ENCODE results near the gene HMGXB3. TPM values are rescaled to one million over a fixed set of nuclear protein-coding genes. Genes with fewer than 3 reads are reported as not detected.

The HMGXB3 gene, protein sequence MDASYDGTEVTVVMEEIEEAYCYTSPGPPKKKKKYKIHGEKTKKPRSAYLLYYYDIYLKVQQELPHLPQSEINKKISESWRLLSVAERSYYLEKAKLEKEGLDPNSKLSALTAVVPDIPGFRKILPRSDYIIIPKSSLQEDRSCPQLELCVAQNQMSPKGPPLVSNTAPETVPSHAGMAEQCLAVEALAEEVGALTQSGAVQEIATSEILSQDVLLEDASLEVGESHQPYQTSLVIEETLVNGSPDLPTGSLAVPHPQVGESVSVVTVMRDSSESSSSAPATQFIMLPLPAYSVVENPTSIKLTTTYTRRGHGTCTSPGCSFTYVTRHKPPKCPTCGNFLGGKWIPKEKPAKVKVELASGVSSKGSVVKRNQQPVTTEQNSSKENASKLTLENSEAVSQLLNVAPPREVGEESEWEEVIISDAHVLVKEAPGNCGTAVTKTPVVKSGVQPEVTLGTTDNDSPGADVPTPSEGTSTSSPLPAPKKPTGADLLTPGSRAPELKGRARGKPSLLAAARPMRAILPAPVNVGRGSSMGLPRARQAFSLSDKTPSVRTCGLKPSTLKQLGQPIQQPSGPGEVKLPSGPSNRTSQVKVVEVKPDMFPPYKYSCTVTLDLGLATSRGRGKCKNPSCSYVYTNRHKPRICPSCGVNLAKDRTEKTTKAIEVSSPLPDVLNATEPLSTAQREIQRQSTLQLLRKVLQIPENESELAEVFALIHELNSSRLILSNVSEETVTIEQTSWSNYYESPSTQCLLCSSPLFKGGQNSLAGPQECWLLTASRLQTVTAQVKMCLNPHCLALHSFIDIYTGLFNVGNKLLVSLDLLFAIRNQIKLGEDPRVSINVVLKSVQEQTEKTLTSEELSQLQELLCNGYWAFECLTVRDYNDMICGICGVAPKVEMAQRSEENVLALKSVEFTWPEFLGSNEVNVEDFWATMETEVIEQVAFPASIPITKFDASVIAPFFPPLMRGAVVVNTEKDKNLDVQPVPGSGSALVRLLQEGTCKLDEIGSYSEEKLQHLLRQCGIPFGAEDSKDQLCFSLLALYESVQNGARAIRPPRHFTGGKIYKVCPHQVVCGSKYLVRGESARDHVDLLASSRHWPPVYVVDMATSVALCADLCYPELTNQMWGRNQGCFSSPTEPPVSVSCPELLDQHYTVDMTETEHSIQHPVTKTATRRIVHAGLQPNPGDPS (N-terminal part only)
- total RNA-seq, result 10 to 100 TPM; 32.2 to 34.6 TPM

DNA sequence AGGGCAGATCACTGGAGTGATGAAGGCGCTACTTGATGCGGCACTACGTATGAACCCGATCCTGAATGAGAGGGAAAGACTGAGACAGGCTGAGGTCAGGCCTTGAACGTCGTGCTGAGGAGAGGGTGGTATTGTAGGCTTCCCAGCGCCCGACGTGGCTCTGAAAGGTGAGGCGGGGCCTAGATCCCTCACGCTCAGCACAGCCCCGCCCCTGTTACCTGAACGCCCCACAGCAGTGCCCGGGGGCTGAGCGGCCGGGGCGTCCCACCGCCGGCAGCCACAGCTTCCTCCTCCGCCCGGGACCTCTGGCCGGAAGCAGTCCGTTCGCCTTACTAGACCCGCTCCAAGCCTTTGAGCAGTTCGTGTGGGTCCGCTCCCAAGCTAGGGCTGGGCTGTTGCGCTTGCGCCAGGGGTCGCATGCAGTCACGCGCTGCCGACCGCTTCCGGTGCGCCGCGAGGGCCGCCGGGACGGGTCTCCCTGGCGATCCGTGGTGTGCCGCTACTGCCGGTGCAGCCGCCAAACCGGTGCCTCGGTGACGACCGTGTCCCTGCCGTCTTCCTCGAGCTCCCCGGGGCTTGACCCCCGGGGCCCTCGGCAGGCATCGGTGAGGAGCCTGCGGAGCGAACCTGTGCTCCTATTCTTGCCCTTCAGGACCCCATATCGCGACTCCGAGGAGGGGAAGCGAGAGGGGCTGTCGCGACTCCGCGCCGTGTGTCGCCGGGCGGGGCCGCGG, at the start of gene HMGXB3, which contains the start of gene TIGD6:
TSS of gene HMGXB3 (plus strand) at position 484 of the 734 bp plus-strand sequence. CDS start 4,114 bp downstream, outside the sequence.
TSS of gene TIGD6 (minus strand) at position 399 of the 734 bp plus-strand sequence. CDS start 4,306 bp downstream, outside the sequence.
- H3K4me3 Mint-ChIP-seq, result peak within 1 kb of the TSS; percentile 93
- H3K9me3 Mint-ChIP-seq, result no peaks in the 10 kb centered on the region
- H3K4me1 Mint-ChIP-seq (ENCODE audit: low read depth), result peaks cover 41% of the 10 kb centered on the region
- DNase-seq (peak; percentile 92 to 93), ATAC-seq (replicated peaks in 1 of 2) (peak; percentile 88 to 90)
- no peaks in the 10 kb centered on the region for H3K27me3 Mint-ChIP-seq (ENCODE audit: low read depth)
- peak within 1 kb of the TSS; percentile 97 for H3K27ac Mint-ChIP-seq
- H3K36me3 Mint-ChIP-seq (ENCODE audit: insufficient read depth in 2 of 2), result peaks cover 10 to 12% of the 10 kb centered on the region in 2 donors

DNA sequence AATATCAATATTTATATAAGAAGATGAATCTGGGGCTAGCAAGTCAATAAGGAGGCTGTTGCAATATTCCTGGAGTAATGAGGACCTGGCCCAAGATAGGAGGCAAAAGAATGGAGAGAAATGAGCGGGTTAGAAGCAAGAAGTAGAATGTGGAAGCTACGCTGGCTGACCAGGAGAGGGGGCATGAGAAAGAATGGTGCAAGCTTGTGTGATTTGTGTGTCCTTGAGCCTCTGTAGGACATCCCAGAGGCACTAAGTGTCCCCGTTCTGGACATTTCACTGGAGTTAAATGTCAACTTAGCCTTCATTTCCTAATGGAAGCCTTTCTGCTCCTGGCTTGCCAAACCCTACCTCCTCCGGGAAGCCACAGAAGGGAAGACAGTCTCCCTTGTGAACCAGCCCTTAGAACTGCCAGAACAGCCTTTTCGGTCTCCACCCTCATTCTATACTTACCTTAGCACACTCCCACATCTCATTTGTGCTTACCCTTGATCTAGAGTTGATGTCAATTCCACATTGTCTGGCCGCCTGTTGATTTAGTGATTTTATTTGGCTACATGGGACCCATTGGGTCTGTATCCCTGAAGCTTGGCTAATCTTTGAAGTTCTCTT, 49.3 kb upstream of the HMGXB3 start:
- DNase-seq (no peak), ATAC-seq (replicated peaks in 1 of 2) (no peak)
- H3K4me1 Mint-ChIP-seq (ENCODE audit: low read depth), result no peaks in the 10 kb centered on the region
- no peaks in the 10 kb centered on the region for H3K9me3 Mint-ChIP-seq
- H3K4me3 Mint-ChIP-seq, result no peak overlapping the region
- H3K27ac Mint-ChIP-seq, result no peak overlapping the region
- H3K36me3 Mint-ChIP-seq (ENCODE audit: insufficient read depth in 2 of 2), result no peaks in the 10 kb centered on the region
- H3K27me3 Mint-ChIP-seq (ENCODE audit: low read depth), result peaks cover 12% of the 10 kb centered on the region

DNA sequence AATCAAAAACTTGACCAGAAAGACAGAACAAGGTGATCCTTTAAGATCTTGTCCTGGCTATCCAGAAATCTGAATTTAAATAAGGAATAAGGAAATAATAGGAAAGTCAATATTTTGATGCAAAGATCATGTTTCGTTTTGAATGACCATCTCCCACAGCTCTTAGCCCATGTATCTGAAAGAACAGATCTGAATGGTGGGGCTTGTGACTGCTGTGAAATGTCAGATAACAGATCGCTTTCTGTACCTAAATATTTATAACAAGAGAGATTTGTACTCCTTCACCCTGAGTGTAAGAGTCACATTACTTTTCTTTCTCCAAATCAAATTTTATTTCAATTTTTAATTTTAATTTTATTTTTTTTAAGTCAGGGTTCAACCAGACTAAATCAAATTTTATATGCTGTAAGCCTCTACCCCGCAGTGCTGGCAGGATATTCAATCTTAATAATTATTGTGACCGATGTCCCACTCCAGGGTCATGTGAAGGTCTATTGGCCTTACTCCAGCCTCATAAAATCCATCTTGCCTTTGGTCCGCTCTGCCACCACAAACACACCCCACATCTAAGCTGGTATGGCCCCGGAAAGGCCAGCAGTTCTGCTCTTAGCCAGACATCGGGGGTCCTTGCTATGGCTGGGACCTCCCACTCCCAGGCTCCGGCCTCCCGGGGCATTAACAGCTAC, 47.0 kb upstream of the HMGXB3 start:
- H3K9me3 Mint-ChIP-seq, result no peaks in the 10 kb centered on the region
- ATAC-seq (replicated peaks in 1 of 2), result no peak
- H3K4me3 Mint-ChIP-seq, result no peak overlapping the region
- no peak overlapping the region for H3K27ac Mint-ChIP-seq
- no peak for DNase-seq
- no peaks in the 10 kb centered on the region for H3K36me3 Mint-ChIP-seq (ENCODE audit: insufficient read depth in 2 of 2)
- peaks cover 6% of the 10 kb centered on the region for H3K27me3 Mint-ChIP-seq (ENCODE audit: low read depth)
- H3K4me1 Mint-ChIP-seq (ENCODE audit: low read depth), result peaks cover under 1% of the 10 kb centered on the region

- peaks cover 1% of the 10 kb centered on the region for H3K27me3 Mint-ChIP-seq (ENCODE audit: low read depth)
- no peaks in the 10 kb centered on the region for H3K9me3 Mint-ChIP-seq
- no peak overlapping the region for H3K27ac Mint-ChIP-seq
- DNase-seq (no peak), ATAC-seq (replicated peaks in 1 of 2) (no peak)
- peaks cover 0 to 2% of the 10 kb centered on the region in 2 donors for H3K36me3 Mint-ChIP-seq (ENCODE audit: insufficient read depth in 2 of 2)
- peaks cover 13% of the 10 kb centered on the region for H3K4me1 Mint-ChIP-seq (ENCODE audit: low read depth)
- H3K4me3 Mint-ChIP-seq, result no peak overlapping the region
Measured at GRCh38 chr5:149954798-149955197, 45.7 kb upstream of the HMGXB3 start.

GRCh38 chr5:149956685-149957084, 43.9 kb upstream of the HMGXB3 start:
- no peaks in the 10 kb centered on the region for H3K9me3 Mint-ChIP-seq
- peaks cover 0 to 2% of the 10 kb centered on the region in 2 donors for H3K36me3 Mint-ChIP-seq (ENCODE audit: insufficient read depth in 2 of 2)
- H3K27ac Mint-ChIP-seq, result no peak overlapping the region
- no peaks in the 10 kb centered on the region for H3K27me3 Mint-ChIP-seq (ENCODE audit: low read depth)
- no peak for DNase-seq
- H3K4me1 Mint-ChIP-seq (ENCODE audit: low read depth), result peaks cover 28% of the 10 kb centered on the region
- no peak overlapping the region for H3K4me3 Mint-ChIP-seq
- ATAC-seq (replicated peaks in 1 of 2), result no peak

DNA sequence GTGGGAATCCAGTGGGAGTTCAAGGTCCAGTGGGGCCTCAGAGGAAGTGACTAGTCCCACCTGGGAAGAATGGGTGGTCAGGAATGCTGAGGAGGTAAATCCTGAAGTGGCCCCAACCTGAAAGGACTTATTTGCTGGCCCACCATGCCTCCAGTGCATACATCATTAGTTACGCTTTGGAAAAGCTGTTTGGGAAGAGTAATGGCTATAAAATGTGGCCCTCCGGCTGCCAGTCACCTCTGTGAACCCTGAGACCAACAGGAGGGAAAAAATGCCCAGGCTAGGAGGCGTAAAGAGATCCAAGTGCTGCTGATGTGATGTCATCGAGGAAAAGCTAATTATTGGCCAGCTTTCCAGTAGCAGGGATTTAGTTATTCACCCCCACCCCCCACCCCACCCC, 42.7 kb upstream of the HMGXB3 start:
- Mint-ChIP-seq H3K4me3 (no peak overlapping the region), H3K27ac (no peak overlapping the region), H3K27me3 (ENCODE audit: low read depth) (no peaks in the 10 kb centered on the region), H3K4me1 (ENCODE audit: low read depth) (peaks cover 38% of the 10 kb centered on the region), H3K36me3 (ENCODE audit: insufficient read depth in 2 of 2) (peaks cover 0 to 2% of the 10 kb centered on the region in 2 donors), H3K9me3 (no peaks in the 10 kb centered on the region)
- ATAC-seq (replicated peaks in 1 of 2), result no peak
- no peak for DNase-seq

DNA sequence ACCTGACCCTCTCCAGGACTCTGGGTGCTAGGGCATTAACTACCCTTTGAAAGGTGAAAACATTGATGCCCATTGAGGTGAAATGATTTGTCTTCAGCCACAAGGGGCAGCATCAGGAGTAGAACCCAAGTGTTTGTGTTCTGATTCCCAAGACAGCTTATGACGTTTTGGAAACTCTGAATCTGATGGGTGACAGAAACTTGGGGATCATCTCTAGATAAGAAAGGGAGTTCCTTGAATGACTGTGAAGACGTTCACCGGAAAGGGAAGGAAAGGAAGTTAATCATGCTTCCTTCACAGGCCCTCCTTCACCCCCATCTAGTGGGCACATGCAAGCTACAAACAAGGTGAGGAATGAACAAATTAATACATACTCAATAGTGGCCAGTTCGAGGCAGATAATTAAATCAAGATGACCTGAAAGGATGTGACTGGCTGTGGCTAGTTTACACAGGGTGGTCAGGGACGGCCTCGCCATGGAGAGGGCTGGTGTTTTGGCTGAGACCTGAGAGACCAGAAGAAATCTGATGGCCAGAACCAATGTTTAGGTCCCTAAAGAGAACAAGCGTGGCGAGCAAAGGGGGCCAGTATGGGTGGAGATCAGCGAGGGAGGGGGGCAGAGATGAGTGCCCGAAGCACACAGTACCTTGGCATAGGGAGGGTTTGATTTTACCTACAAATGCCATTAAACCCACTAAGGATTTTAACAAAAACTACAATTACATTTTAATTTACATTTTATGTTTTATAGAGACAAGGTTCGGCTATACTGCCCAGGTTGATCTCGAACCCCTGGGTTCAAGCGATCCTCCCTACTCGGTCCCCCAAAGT, 40.9 kb upstream of the HMGXB3 start:
- peak; percentile 62 to 66 for DNase-seq
- Mint-ChIP-seq H3K4me3 (peak overlapping the region; percentile 86 to 96), H3K9me3 (no peaks in the 10 kb centered on the region), H3K27me3 (ENCODE audit: low read depth) (no peaks in the 10 kb centered on the region), H3K4me1 (ENCODE audit: low read depth) (peaks cover 38% of the 10 kb centered on the region), H3K36me3 (ENCODE audit: insufficient read depth in 2 of 2) (peaks cover 0 to 2% of the 10 kb centered on the region in 2 donors), H3K27ac (peak overlapping the region; percentile 98)
- peak; percentile 42 to 48 for ATAC-seq (replicated peaks in 1 of 2)

- DNase-seq, result peak; percentile 95 to 97
- Mint-ChIP-seq H3K27me3 (ENCODE audit: low read depth) (no peaks in the 10 kb centered on the region), H3K9me3 (no peaks in the 10 kb centered on the region), H3K4me3 (peak within 1 kb of the TSS; percentile 86 to 96), H3K4me1 (ENCODE audit: low read depth) (peaks cover 38% of the 10 kb centered on the region), H3K36me3 (ENCODE audit: insufficient read depth in 2 of 2) (peaks cover 0 to 2% of the 10 kb centered on the region in 2 donors), H3K27ac (peak within 1 kb of the TSS; percentile 98)
- ATAC-seq (replicated peaks in 1 of 2), result peak; percentile 97 to 98
Measured at GRCh38 chr5:149960272-149961185, 40.0 kb upstream of the HMGXB3 start, which contains the start of gene SLC26A2. TSS of gene SLC26A2 (plus strand) at chr5:149960758. CDS start at chr5:149977653, 16,895 bp downstream.

GRCh38 chr5:149961186-149961685, 39.3 kb upstream of the HMGXB3 start:
- ATAC-seq (replicated peaks in 1 of 2), result no peak
- Mint-ChIP-seq H3K4me1 (ENCODE audit: low read depth) (peaks cover 38% of the 10 kb centered on the region), H3K27me3 (ENCODE audit: low read depth) (no peaks in the 10 kb centered on the region), H3K4me3 (peak overlapping the region; percentile 86 to 88), H3K9me3 (no peaks in the 10 kb centered on the region), H3K27ac (peak overlapping the region; percentile 40), H3K36me3 (ENCODE audit: insufficient read depth in 2 of 2) (peaks cover 0 to 2% of the 10 kb centered on the region in 2 donors)
- no peak for DNase-seq

DNA sequence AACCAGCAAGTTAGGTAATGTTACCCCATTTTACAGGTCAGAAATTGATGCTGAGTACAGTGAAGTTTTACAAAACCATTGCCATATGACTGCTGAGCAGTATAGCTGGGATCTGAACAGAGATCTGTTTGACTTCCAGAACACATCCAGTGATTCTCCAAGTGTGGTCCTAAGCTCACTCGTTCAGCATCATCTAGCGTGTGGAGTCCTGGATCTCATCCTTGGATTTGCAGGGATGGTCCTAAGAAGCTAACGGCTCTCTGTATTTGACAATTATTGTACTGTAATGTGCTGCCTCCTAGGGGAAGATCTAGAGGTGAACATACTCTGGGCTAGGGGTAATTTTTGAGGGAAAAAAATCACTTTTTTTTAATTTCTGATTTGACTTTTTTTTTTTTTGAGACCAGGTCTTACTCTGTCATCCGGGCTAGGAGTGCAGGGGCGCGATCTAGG, 38.6 kb upstream of the HMGXB3 start:
- H3K9me3 Mint-ChIP-seq, result no peaks in the 10 kb centered on the region
- peak overlapping the region; percentile 40 for H3K27ac Mint-ChIP-seq
- no peaks in the 10 kb centered on the region for H3K27me3 Mint-ChIP-seq (ENCODE audit: low read depth)
- peaks cover 0 to 2% of the 10 kb centered on the region in 2 donors for H3K36me3 Mint-ChIP-seq (ENCODE audit: insufficient read depth in 2 of 2)
- H3K4me1 Mint-ChIP-seq (ENCODE audit: low read depth), result peaks cover 38% of the 10 kb centered on the region
- DNase-seq, result no peak
- ATAC-seq (replicated peaks in 1 of 2), result no peak
- peak overlapping the region; percentile 86 to 88 for H3K4me3 Mint-ChIP-seq
